GM23338 (cell line): ENCODE measurements around the gene CCDC9B.

Experiments
- EZH2 ChIP-seq: fragments of 200-600 bp; sonication (generic); IDR thresholded peaks from one replicate; pipeline ENCODE4 v1.8.0; 2017; ENCODE audit warnings: antibody characterized with exemption, mild to moderate bottlenecking, low read depth; ENCODE audit not compliant: unreplicated experiment
- TF ChIP-seq, protein P1 (sequence below): IDR thresholded peaks from one replicate; pipeline ENCODE4 v1.6.1; 2018; ENCODE audit warnings: antibody characterized with exemption; ENCODE audit not compliant: unreplicated experiment
- TF ChIP-seq, protein P2 (sequence below), 2 experiments: fragments of 200-600 bp in 1 of 2; sonication (generic) in 1 of 2; conservative IDR thresholded peaks; 2 replicates each; pipeline versions ENCODE4 v1.5.1 to v1.6.1; 2016 to 2017; ENCODE audit warnings: antibody characterized with exemption in 2 of 2, low read depth in 2 of 2, mild to moderate bottlenecking in 2 of 2, moderate library complexity in 1 of 2

DNA sequence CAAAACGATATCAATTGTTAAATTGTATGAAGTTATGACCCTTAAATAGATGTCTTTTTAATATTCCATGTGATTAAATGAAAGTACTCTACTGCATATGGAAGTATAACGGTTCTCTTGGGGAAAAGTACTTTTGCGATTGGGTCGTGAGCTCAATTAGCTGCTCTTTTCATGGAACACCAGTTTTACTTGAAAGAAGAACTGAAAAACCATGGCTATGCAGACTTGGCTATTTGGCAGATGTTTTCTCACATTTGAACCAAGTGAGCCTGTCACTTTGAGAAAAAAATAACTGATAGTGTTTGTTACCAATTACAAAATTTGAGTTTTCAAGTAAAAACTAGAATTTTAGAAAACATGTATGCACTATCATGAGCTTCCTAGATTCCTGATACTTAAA lies 23.2 kb downstream of the CCDC9B start:
- TF ChIP-seq, protein P1, sequence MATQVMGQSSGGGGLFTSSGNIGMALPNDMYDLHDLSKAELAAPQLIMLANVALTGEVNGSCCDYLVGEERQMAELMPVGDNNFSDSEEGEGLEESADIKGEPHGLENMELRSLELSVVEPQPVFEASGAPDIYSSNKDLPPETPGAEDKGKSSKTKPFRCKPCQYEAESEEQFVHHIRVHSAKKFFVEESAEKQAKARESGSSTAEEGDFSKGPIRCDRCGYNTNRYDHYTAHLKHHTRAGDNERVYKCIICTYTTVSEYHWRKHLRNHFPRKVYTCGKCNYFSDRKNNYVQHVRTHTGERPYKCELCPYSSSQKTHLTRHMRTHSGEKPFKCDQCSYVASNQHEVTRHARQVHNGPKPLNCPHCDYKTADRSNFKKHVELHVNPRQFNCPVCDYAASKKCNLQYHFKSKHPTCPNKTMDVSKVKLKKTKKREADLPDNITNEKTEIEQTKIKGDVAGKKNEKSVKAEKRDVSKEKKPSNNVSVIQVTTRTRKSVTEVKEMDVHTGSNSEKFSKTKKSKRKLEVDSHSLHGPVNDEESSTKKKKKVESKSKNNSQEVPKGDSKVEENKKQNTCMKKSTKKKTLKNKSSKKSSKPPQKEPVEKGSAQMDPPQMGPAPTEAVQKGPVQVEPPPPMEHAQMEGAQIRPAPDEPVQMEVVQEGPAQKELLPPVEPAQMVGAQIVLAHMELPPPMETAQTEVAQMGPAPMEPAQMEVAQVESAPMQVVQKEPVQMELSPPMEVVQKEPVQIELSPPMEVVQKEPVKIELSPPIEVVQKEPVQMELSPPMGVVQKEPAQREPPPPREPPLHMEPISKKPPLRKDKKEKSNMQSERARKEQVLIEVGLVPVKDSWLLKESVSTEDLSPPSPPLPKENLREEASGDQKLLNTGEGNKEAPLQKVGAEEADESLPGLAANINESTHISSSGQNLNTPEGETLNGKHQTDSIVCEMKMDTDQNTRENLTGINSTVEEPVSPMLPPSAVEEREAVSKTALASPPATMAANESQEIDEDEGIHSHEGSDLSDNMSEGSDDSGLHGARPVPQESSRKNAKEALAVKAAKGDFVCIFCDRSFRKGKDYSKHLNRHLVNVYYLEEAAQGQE, result no peak
- TF ChIP-seq, protein P2, sequence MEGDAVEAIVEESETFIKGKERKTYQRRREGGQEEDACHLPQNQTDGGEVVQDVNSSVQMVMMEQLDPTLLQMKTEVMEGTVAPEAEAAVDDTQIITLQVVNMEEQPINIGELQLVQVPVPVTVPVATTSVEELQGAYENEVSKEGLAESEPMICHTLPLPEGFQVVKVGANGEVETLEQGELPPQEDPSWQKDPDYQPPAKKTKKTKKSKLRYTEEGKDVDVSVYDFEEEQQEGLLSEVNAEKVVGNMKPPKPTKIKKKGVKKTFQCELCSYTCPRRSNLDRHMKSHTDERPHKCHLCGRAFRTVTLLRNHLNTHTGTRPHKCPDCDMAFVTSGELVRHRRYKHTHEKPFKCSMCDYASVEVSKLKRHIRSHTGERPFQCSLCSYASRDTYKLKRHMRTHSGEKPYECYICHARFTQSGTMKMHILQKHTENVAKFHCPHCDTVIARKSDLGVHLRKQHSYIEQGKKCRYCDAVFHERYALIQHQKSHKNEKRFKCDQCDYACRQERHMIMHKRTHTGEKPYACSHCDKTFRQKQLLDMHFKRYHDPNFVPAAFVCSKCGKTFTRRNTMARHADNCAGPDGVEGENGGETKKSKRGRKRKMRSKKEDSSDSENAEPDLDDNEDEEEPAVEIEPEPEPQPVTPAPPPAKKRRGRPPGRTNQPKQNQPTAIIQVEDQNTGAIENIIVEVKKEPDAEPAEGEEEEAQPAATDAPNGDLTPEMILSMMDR (conservative IDR thresholded peaks at IDR 0.05; ENCODE audit: low read depth in 2 of 2), result no peak
- no peak for TF ChIP-seq EZH2
